Pulmonary artery endothelial cell (primary cell): ENCODE measurements around the gene SLC6A11. TPM values are rescaled to one million over a fixed set of nuclear protein-coding genes. Genes with fewer than 3 reads are reported as not detected.

ENCODE experiments used
- DNase-seq: peaks from one replicate; pipeline ENCODE4 v3.0.0-alpha.2; 2011; ENCODE audit warnings: low read depth, low spot score
- total RNA-seq: library from RNA; depleted of rRNA; stranded (reverse); fragments of >200 nt; gene quantifications from 2 replicates; pipeline ENCODE4 v1.2.3, GENCODE V29; 2014

SLC6A11 gene
- total RNA-seq, 1 donor from 2014 or later: not detected

GRCh38 chr3:10950476-10951294 lies 134.7 kb downstream of the SLC6A11 start:
- no peak for DNase-seq

GRCh38 chr3:10951295-10951926 lies 135.4 kb downstream of the SLC6A11 start:
- DNase-seq: no peak

GRCh38 chr3:10952525-10952924 lies 136.5 kb downstream of the SLC6A11 start:
- no peak for DNase-seq

GRCh38 chr3:10954740-10955139 lies 138.7 kb downstream of the SLC6A11 start:
- no peak for DNase-seq

- DNase-seq: no peak
Measured at GRCh38 chr3:10955711-10956453, 139.9 kb downstream of the SLC6A11 start.

GRCh38 chr3:10956531-10956930 lies 140.5 kb downstream of the SLC6A11 start:
- no peak for DNase-seq

GRCh38 chr3:10956986-10957385 lies 141.0 kb downstream of the SLC6A11 start:
- no peak for DNase-seq

GRCh38 chr3:10957976-10958749 lies 142.1 kb downstream of the SLC6A11 start:
- no peak for DNase-seq

GRCh38 chr3:10960255-10960654 lies 144.2 kb downstream of the SLC6A11 start:
- DNase-seq: no peak

GRCh38 chr3:10961921-10962320 lies 145.9 kb downstream of the SLC6A11 start:
- no peak for DNase-seq

GRCh38 chr3:10962481-10963036 lies 146.5 kb downstream of the SLC6A11 start:
- no peak for DNase-seq

- DNase-seq: no peak
Measured at GRCh38 chr3:10964537-10965167, 148.6 kb downstream of the SLC6A11 start.

- no peak for DNase-seq
Measured at GRCh38 chr3:10968401-10968800, 152.4 kb downstream of the SLC6A11 start.

- no peak for DNase-seq
Measured at GRCh38 chr3:10970306-10970960, 154.4 kb downstream of the SLC6A11 start.

- DNase-seq: no peak
Measured at GRCh38 chr3:10972072-10972782, 156.2 kb downstream of the SLC6A11 start.

- no peak for DNase-seq
Measured at GRCh38 chr3:10973046-10973595, 157.1 kb downstream of the SLC6A11 start.

- no peak for DNase-seq
Measured at GRCh38 chr3:10974131-10974530, 158.1 kb downstream of the SLC6A11 start.

- no peak for DNase-seq
Measured at GRCh38 chr3:10974746-10975375, 158.8 kb downstream of the SLC6A11 start.
